Measurements from ENCODE around the gene RNMT.
"Not testable (repeated sequence)": the region's sequence is repeated elsewhere in the genome, so short reads cannot be mapped to it uniquely, and the experiment has no call there.

The RNMT gene

DNA sequence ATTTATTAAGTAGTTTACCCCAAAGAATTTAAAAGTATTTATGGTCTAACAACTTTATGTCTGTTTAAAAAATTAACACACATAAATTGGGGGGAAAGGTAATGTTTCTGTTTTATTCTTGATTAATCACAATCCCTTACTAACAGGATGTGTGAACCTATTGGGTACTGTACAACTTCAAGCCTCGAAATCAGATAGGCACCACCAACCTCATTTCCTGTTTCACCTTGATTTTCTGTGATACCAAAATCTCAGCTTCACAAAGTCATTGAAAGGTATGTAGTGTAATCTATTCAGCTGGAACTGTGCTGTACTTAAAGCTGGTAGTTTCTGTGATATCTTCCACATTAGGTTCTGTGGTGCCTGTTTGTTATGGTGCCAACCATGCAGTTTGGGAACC, 4.0 kb downstream of the RNMT start:
- Histone ChIP-seq H3K36me3 (ENCODE audit: control insufficient read depth in 1 of 2, insufficient read depth in 2 of 2, low read length in 2 of 2) (peaks cover 10 to 17% of the 10 kb centered on the region in 2 donors), H3K27me3 (ENCODE audit: control insufficient read depth in 1 of 2, insufficient read depth in 2 of 2, low read length in 2 of 2) (no peaks in the 10 kb centered on the region), H3K9ac (ENCODE audit: low read depth in 1 of 2, low read length in 2 of 2) (no peak overlapping the region), H3K4me3 (ENCODE audit: low read depth in 1 of 2, low read length in 2 of 2) (no peak overlapping the region), H3K27ac (ENCODE audit: low read depth, low read length) (no peak overlapping the region), H3K4me1 (ENCODE audit: control insufficient read depth in 1 of 2, insufficient read depth in 2 of 2, low read length in 2 of 2) (peaks cover 12% of the 10 kb centered on the region in 2 donors), H3K9me3 (ENCODE audit: control insufficient read depth in 1 of 2, low read length in 2 of 2) (no peaks in the 10 kb centered on the region)

DNA sequence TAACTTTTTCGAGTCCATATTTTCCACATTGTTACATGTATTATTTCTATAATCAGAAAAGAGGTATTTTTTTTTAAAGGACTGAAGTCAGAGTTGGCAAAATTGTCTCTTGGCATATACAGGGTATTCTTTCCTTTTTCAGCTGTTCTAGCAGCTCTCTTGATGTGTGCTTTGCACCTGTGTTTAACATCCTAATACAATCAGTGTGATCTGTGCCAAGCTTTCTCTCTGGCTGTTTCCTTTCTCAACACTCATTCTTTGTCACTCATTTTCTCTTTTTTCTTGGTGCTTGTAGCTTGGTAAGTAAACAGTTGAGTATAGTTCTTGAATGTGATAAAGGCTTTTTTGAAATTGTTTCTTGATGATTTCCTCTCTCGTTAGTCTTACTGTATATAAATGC, 9.2 kb downstream of the RNMT start:
- Histone ChIP-seq H3K9me3 (ENCODE audit: control insufficient read depth in 1 of 2, low read length in 2 of 2) (no peaks in the 10 kb centered on the region), H3K27me3 (ENCODE audit: control insufficient read depth in 1 of 2, insufficient read depth in 2 of 2, low read length in 2 of 2) (no peaks in the 10 kb centered on the region), H3K4me3 (ENCODE audit: low read depth in 1 of 2, low read length in 2 of 2) (no peak overlapping the region), H3K27ac (ENCODE audit: low read depth, low read length) (no peak overlapping the region), H3K9ac (ENCODE audit: low read depth in 1 of 2, low read length in 2 of 2) (no peak overlapping the region), H3K36me3 (ENCODE audit: control insufficient read depth in 1 of 2, insufficient read depth in 2 of 2, low read length in 2 of 2) (peaks cover 11 to 57% of the 10 kb centered on the region in 2 donors), H3K4me1 (ENCODE audit: control insufficient read depth in 1 of 2, insufficient read depth in 2 of 2, low read length in 2 of 2) (no peaks in the 10 kb centered on the region)

DNA sequence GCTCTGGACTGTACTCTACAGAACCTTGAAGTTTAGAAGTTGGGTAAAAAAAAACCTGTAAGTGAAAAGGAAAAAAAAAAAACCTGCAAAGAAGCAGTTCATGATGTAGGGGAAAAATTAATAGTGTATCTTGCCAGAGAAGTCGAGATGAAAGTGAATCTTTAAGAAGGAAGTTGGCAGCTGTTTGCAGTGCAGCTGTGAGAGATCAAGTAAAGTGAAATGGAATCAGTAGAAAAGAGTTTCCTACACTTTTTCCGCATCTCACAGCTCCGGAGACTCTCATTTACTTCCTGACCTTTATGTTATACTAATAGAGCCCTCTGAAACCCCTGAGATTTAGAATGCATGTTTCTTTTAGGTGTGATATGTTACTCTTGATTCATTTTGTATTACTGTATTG, 19.2 kb downstream of the RNMT start:
- Histone ChIP-seq H3K27me3 (ENCODE audit: control insufficient read depth in 1 of 2, insufficient read depth in 2 of 2, low read length in 2 of 2) (no peaks in the 10 kb centered on the region), H3K4me1 (ENCODE audit: control insufficient read depth in 1 of 2, insufficient read depth in 2 of 2, low read length in 2 of 2) (no peaks in the 10 kb centered on the region), H3K36me3 (ENCODE audit: control insufficient read depth in 1 of 2, insufficient read depth in 2 of 2, low read length in 2 of 2) (peaks cover 18 to 62% of the 10 kb centered on the region in 2 donors)

DNA sequence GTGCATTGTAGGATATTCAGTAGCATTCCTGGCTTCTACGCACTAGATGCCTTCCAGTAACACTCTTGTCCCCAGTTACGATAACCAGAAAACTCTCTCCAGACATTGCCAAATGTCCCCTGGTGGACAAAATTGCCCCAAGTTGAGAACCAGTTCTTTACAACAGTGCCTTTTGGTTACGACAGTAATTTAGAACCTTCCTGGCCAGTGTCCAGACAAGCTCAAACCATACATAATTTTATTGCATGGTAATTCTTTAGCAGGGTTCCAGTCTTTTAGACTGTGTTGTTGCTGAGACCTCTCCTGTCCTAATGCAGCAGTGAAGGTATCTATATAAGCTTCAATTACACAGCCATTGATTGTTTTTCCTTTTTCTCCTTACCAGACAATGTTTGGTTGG, 20.2 kb downstream of the RNMT start:
- Histone ChIP-seq H3K27me3 (ENCODE audit: control insufficient read depth in 1 of 2, insufficient read depth in 2 of 2, low read length in 2 of 2) (no peaks in the 10 kb centered on the region), H3K4me1 (ENCODE audit: control insufficient read depth in 1 of 2, insufficient read depth in 2 of 2, low read length in 2 of 2) (no peaks in the 10 kb centered on the region), H3K36me3 (ENCODE audit: control insufficient read depth in 1 of 2, insufficient read depth in 2 of 2, low read length in 2 of 2) (peaks cover 11 to 57% of the 10 kb centered on the region in 2 donors), H3K9me3 (ENCODE audit: control insufficient read depth in 1 of 2, low read length in 2 of 2) (no peaks in the 10 kb centered on the region), H3K27ac (ENCODE audit: low read depth, low read length) (no peak overlapping the region), H3K9ac (ENCODE audit: low read depth in 1 of 2, low read length in 2 of 2) (no peak overlapping the region), H3K4me3 (ENCODE audit: low read depth in 1 of 2, low read length in 2 of 2) (no peak overlapping the region)

More for the DNA sequence above, 19.2 kb downstream of the RNMT start:
- no peak overlapping the region for H3K4me3 ChIP-seq (ENCODE audit: low read depth in 1 of 2, low read length in 2 of 2)
- H3K27ac ChIP-seq (ENCODE audit: low read depth, low read length): no peak overlapping the region
- H3K9ac ChIP-seq (ENCODE audit: low read depth in 1 of 2, low read length in 2 of 2): no peak overlapping the region
- no peaks in the 10 kb centered on the region for H3K9me3 ChIP-seq (ENCODE audit: control insufficient read depth in 1 of 2, low read length in 2 of 2)

DNA sequence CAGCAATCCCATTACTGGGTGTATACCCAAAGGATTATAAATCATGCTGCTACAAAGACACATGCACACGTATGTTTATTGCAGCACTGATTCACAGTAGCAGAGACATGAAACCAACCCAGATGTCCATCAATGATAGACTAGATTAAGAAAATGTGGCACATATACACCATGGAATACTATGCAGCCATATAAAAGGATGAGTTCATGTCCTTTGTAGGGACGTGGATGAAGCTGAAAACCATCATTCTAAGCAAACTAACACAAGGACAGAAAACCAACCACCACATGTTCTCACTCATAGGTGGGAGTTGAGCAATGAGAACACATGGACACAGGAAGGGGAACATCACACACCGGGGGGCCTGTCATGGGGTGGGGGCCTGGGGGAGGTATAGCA, 25.1 kb downstream of the RNMT start:
- H3K9ac ChIP-seq (ENCODE audit: low read depth in 1 of 2, low read length in 2 of 2); H3K27me3 ChIP-seq (ENCODE audit: control insufficient read depth in 1 of 2, insufficient read depth in 2 of 2, low read length in 2 of 2); H3K9me3 ChIP-seq (ENCODE audit: control insufficient read depth in 1 of 2, low read length in 2 of 2); H3K4me1 ChIP-seq (ENCODE audit: control insufficient read depth in 1 of 2, insufficient read depth in 2 of 2, low read length in 2 of 2); H3K4me3 ChIP-seq (ENCODE audit: low read depth in 1 of 2, low read length in 2 of 2); H3K27ac ChIP-seq (ENCODE audit: low read depth, low read length): not testable (repeated sequence)
- H3K36me3 ChIP-seq (ENCODE audit: control insufficient read depth in 1 of 2, insufficient read depth in 2 of 2, low read length in 2 of 2): peaks cover 23 to 71% of the 10 kb centered on the region in 2 donors

DNA sequence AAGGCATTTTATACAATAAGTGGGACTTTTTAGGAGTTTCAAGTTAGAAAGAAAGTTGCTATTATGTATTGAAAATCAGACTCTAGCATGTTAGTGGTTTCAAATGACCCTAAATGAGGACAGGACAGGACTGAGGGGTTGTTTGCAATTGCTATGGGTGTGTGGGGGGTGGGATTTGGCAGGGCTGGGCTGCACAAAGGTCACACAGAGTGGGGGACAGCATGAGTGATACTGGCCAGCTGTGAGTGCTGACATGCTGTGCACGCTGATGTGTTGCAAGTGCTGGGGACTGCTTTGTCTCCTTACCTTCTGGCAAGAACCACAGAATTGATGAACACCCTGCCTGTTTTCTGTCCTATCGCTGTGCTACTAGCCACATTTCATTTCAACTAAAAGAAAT, 29.8 kb downstream of the RNMT start:
- Histone ChIP-seq H3K4me1 (ENCODE audit: control insufficient read depth in 1 of 2, insufficient read depth in 2 of 2, low read length in 2 of 2) (no peaks in the 10 kb centered on the region), H3K36me3 (ENCODE audit: control insufficient read depth in 1 of 2, insufficient read depth in 2 of 2, low read length in 2 of 2) (peaks cover 20 to 57% of the 10 kb centered on the region in 2 donors), H3K9ac (ENCODE audit: low read depth in 1 of 2, low read length in 2 of 2) (no peak overlapping the region), H3K4me3 (ENCODE audit: low read depth in 1 of 2, low read length in 2 of 2) (no peak overlapping the region), H3K27ac (ENCODE audit: low read depth, low read length) (no peak overlapping the region), H3K9me3 (ENCODE audit: control insufficient read depth in 1 of 2, low read length in 2 of 2) (no peaks in the 10 kb centered on the region), H3K27me3 (ENCODE audit: control insufficient read depth in 1 of 2, insufficient read depth in 2 of 2, low read length in 2 of 2) (no peaks in the 10 kb centered on the region)

DNA sequence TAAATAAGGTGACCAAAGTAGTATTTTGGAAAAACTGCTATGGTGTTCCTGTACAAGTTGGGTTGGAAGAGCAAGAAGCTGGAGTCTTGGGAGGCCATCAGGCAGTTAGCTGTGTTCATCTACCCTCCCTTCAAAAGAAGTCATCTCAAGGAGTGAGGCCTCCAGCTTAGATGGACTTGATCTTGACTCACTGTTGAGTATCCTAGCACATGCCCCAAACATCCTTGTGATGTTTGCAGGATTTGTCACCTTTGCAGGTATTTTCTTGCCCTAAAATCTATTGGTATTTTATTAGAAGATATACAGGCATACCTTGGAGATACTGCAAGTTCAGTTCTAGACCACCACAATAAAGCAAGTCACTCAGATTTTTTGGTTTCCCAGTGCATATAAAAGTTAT, 30.2 kb downstream of the RNMT start:
- H3K36me3 ChIP-seq (ENCODE audit: control insufficient read depth in 1 of 2, insufficient read depth in 2 of 2, low read length in 2 of 2): peaks cover 22 to 57% of the 10 kb centered on the region in 2 donors

DNA sequence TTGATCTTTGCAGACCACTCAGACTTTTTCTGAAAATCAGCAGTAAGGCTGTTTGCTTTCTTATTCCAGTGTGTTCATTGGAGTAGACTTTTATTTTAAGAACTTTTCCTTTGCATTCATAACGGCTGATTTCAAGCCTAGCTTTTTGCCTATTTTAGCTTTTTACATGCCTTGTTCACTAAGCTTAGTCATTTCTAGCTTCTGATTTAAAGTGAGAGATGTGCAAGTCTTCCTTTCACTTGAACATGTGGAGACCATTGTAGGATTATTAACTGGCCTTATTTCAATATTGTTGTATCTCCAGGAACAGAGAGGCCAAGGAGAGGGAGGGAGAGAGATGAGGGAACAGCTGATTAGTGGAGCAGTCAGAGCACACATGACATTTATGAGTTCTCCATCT, 32.1 kb downstream of the RNMT start:
- Histone ChIP-seq H3K9me3 (ENCODE audit: control insufficient read depth in 1 of 2, low read length in 2 of 2) (no peaks in the 10 kb centered on the region), H3K9ac (ENCODE audit: low read depth in 1 of 2, low read length in 2 of 2) (no peak overlapping the region), H3K27me3 (ENCODE audit: control insufficient read depth in 1 of 2, insufficient read depth in 2 of 2, low read length in 2 of 2) (no peaks in the 10 kb centered on the region), H3K4me1 (ENCODE audit: control insufficient read depth in 1 of 2, insufficient read depth in 2 of 2, low read length in 2 of 2) (no peaks in the 10 kb centered on the region), H3K36me3 (ENCODE audit: control insufficient read depth in 1 of 2, insufficient read depth in 2 of 2, low read length in 2 of 2) (peaks cover 26 to 60% of the 10 kb centered on the region in 2 donors), H3K4me3 (ENCODE audit: low read depth in 1 of 2, low read length in 2 of 2) (no peak overlapping the region), H3K27ac (ENCODE audit: low read depth, low read length) (no peak overlapping the region)

More for the DNA sequence above, 30.2 kb downstream of the RNMT start:
- no peak overlapping the region for H3K4me3 ChIP-seq (ENCODE audit: low read depth in 1 of 2, low read length in 2 of 2)
- H3K4me1 ChIP-seq (ENCODE audit: control insufficient read depth in 1 of 2, insufficient read depth in 2 of 2, low read length in 2 of 2): no peaks in the 10 kb centered on the region
- H3K9ac ChIP-seq (ENCODE audit: low read depth in 1 of 2, low read length in 2 of 2): no peak overlapping the region
- no peaks in the 10 kb centered on the region for H3K9me3 ChIP-seq (ENCODE audit: control insufficient read depth in 1 of 2, low read length in 2 of 2)
- H3K27ac ChIP-seq (ENCODE audit: low read depth, low read length): no peak overlapping the region
- H3K27me3 ChIP-seq (ENCODE audit: control insufficient read depth in 1 of 2, insufficient read depth in 2 of 2, low read length in 2 of 2): no peaks in the 10 kb centered on the region

DNA sequence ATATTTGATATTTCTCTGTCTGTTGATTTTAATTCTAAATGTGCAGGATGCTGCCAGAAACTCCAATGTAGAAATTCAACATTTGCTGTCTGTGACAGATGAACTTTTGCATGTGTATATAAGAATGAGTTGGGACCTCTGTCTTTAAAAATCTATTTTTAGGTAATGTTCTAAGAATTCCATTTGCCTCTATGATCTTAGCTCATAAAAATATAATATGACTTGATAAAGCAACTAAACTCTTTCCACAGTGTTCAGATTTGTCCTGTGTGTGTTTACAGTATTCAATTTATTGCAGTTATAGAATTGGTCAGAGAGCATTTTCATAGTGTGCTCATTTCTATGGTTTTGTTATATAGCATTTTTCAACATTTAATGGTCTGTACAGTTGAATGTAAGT, 33.6 kb downstream of the RNMT start:
- no peak overlapping the region for H3K27ac ChIP-seq (ENCODE audit: low read depth, low read length)
- no peaks in the 10 kb centered on the region for H3K4me1 ChIP-seq (ENCODE audit: control insufficient read depth in 1 of 2, insufficient read depth in 2 of 2, low read length in 2 of 2)
- peaks cover 13 to 45% of the 10 kb centered on the region in 2 donors for H3K36me3 ChIP-seq (ENCODE audit: control insufficient read depth in 1 of 2, insufficient read depth in 2 of 2, low read length in 2 of 2)
- H3K4me3 ChIP-seq (ENCODE audit: low read depth in 1 of 2, low read length in 2 of 2): no peak overlapping the region
- H3K9me3 ChIP-seq (ENCODE audit: control insufficient read depth in 1 of 2, low read length in 2 of 2): peaks cover 0 to 4% of the 10 kb centered on the region in 2 donors
- no peaks in the 10 kb centered on the region for H3K27me3 ChIP-seq (ENCODE audit: control insufficient read depth in 1 of 2, insufficient read depth in 2 of 2, low read length in 2 of 2)
- no peak overlapping the region for H3K9ac ChIP-seq (ENCODE audit: low read depth in 1 of 2, low read length in 2 of 2)

DNA sequence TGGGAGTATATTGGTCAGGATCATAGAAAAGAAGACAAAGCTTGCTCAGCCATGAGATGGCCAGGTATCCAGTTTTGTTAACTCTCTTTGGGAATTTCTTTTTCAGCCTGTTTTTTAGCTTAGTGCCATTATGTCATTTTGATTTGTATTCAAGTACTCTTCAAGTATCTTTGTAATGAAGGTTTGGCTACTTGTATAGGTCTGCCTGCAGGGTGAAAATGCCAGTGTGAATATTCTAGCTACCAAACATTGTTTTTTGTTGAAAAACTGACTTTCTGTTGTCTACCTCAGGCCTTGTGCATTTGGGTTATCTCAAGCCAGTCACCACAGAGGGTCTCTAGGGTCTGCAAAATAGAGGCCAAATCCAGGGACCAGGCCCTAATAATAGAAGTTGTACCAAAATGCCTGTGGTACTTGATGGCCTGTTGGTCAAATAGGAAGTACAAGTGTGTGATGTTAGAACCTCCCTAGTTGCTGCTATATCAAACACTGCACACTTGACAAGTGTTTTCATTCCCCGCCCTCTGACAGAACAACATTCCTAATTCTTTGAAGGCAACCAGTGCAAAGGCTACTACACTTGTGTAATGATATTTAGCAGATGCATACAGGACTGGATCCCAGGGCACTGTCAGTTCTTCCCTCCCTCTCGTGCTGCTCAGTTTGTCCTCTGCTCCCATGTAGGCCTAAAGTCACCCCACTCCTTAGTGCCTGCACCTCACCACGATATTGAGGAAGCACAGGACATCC, 36.4 kb downstream of the RNMT start:
- Histone ChIP-seq H3K36me3 (ENCODE audit: control insufficient read depth in 1 of 2, insufficient read depth in 2 of 2, low read length in 2 of 2) (peaks cover 7 to 20% of the 10 kb centered on the region in 2 donors), H3K27me3 (ENCODE audit: control insufficient read depth in 1 of 2, insufficient read depth in 2 of 2, low read length in 2 of 2) (no peaks in the 10 kb centered on the region), H3K4me3 (ENCODE audit: low read depth in 1 of 2, low read length in 2 of 2) (no peak overlapping the region), H3K4me1 (ENCODE audit: control insufficient read depth in 1 of 2, insufficient read depth in 2 of 2, low read length in 2 of 2) (no peaks in the 10 kb centered on the region), H3K27ac (ENCODE audit: low read depth, low read length) (no peak overlapping the region), H3K9ac (ENCODE audit: low read depth in 1 of 2, low read length in 2 of 2) (no peak overlapping the region), H3K9me3 (ENCODE audit: control insufficient read depth in 1 of 2, low read length in 2 of 2) (peaks cover 15 to 17% of the 10 kb centered on the region in 2 donors)

All from duodenal mucosa (tissue), 2 donors.